ENCODE data around the gene SPEF2.
A peak's percentile ranks its signal among the peaks of the same experiment; 100 is the strongest.

The SPEF2 gene, protein sequence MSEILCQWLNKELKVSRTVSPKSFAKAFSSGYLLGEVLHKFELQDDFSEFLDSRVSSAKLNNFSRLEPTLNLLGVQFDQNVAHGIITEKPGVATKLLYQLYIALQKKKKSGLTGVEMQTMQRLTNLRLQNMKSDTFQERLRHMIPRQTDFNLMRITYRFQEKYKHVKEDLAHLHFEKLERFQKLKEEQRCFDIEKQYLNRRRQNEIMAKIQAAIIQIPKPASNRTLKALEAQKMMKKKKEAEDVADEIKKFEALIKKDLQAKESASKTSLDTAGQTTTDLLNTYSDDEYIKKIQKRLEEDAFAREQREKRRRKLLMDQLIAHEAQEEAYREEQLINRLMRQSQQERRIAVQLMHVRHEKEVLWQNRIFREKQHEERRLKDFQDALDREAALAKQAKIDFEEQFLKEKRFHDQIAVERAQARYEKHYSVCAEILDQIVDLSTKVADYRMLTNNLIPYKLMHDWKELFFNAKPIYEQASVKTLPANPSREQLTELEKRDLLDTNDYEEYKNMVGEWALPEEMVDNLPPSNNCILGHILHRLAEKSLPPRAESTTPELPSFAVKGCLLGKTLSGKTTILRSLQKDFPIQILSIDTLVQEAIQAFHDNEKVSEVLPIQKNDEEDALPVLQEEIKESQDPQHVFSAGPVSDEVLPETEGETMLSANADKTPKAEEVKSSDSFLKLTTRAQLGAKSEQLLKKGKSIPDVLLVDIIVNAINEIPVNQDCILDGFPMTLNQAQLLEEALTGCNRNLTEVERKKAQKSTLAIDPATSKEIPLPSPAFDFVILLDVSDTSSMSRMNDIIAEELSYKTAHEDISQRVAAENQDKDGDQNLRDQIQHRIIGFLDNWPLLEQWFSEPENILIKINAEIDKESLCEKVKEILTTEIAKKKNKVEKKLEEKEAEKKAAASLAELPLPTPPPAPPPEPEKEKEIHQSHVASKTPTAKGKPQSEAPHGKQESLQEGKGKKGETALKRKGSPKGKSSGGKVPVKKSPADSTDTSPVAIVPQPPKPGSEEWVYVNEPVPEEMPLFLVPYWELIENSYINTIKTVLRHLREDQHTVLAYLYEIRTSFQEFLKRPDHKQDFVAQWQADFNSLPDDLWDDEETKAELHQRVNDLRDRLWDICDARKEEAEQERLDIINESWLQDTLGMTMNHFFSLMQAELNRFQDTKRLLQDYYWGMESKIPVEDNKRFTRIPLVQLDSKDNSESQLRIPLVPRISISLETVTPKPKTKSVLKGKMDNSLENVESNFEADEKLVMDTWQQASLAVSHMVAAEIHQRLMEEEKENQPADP (N-terminal part only)

DNA sequence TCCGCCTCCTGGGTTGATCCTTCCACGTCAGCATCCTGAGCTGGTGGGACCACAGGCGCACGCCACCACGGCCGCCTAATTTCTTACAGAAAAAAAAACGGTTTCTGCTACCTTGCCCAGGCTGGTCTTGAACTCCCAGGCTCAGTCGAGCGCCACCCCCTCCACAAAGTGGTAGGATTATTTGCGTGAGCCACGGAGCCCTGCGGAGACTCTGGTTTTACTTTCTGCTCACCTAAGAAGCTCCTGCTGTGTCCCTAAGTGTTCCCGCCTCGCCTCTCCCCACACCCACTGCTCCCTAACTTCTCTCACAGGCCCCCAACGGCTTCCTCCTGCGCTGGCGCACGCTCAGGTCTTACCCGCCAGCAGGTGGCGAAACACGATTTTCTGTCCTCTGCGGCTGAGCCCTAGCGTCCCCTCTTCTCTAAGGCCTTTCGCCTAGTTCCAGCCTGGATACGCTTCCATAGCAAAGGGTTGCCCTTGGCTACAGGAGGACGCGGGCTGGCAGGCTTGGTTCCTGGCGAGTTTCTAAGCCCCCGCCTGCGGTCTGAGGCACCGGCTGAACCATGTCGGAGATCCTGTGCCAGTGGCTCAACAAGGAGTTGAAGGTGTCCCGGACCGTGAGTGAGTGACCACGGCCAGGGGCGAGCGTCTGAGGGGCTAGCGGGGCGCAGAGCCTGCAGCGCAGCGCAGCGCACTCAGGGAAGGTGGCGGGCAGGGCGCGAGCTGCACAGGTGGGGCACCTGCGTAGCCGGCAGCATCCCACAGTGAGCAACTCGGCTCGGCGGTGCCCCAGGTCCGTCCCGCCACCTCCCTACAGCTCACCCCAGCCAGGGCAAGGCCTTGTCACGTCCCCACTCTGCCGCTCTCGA is at the start of gene SPEF2:
SPEF2 (plus strand) TSS at position 429 of the 869 bp plus-strand sequence; CDS start at position 564, 135 bp downstream.
- H3K9ac ChIP-seq (ENCODE audit: low read depth, low read length) = no peak within 1 kb of the TSS
- no peaks in the 10 kb centered on the region for H3K36me3 ChIP-seq (ENCODE audit: control insufficient read depth, insufficient read depth, low read length)
- H3K4me3 ChIP-seq (ENCODE audit: low read depth, low read length) = peak within 1 kb of the TSS; percentile 88
- no peaks in the 10 kb centered on the region for H3K4me1 ChIP-seq (ENCODE audit: control insufficient read depth, insufficient read depth, low read length)
- H3K9me3 ChIP-seq (ENCODE audit: control insufficient read depth, insufficient read depth, low read length) = no peaks in the 10 kb centered on the region
- H3K27me3 ChIP-seq (ENCODE audit: control insufficient read depth, insufficient read depth, low read length) = peaks cover 36% of the 10 kb centered on the region

DNA sequence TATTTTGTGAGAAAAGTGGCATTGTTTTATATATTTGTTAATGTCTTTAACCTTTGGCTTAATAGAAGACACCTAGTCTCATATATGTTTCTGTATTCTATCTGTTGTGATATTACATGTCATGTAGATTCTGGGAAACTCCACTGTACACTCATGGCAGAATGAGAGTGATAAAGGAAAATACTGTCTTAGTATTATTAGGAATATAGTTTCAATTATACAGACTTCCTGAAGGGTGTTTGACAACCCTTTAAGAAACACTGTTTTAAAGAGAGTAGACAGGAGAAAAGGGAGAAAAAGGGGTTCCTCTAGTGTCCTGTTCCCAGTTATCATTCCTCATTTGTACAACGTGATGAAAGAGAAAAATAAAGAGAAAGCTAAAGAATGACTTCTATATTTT is 42.1 kb upstream of the SPEF2 start:
- Histone ChIP-seq H3K4me1 (ENCODE audit: control insufficient read depth, insufficient read depth, low read length) (no peaks in the 10 kb centered on the region), H3K9ac (ENCODE audit: low read depth, low read length) (no peak overlapping the region), H3K27me3 (ENCODE audit: control insufficient read depth, insufficient read depth, low read length) (no peaks in the 10 kb centered on the region), H3K9me3 (ENCODE audit: control insufficient read depth, insufficient read depth, low read length) (no peaks in the 10 kb centered on the region), H3K4me3 (ENCODE audit: low read depth, low read length) (no peak overlapping the region), H3K36me3 (ENCODE audit: control insufficient read depth, insufficient read depth, low read length) (no peaks in the 10 kb centered on the region)

DNA sequence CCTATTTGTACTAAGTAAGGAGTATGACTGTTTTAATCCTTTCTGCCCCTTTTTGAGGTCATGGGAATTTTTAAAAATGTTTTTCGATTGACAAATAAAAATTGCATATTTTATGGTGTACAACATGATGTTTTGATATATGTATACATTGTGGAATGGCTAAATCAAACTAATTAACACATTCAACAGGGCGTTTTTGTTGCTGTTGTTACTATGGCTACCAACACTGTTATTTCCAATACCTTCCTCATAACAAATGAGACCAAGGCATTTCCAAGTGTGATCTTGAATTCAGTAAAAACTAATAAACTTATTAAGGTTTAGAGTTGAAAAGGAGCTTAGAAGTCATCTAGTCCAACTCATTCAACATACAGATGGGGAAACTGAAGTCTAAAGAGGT is 30.2 kb upstream of the SPEF2 start:
- Histone ChIP-seq H3K27me3 (ENCODE audit: control insufficient read depth, insufficient read depth, low read length) (no peaks in the 10 kb centered on the region), H3K4me3 (ENCODE audit: low read depth, low read length) (no peak overlapping the region), H3K9me3 (ENCODE audit: control insufficient read depth, insufficient read depth, low read length) (no peaks in the 10 kb centered on the region), H3K9ac (ENCODE audit: low read depth, low read length) (no peak overlapping the region), H3K36me3 (ENCODE audit: control insufficient read depth, insufficient read depth, low read length) (no peaks in the 10 kb centered on the region), H3K4me1 (ENCODE audit: control insufficient read depth, insufficient read depth, low read length) (no peaks in the 10 kb centered on the region)

DNA sequence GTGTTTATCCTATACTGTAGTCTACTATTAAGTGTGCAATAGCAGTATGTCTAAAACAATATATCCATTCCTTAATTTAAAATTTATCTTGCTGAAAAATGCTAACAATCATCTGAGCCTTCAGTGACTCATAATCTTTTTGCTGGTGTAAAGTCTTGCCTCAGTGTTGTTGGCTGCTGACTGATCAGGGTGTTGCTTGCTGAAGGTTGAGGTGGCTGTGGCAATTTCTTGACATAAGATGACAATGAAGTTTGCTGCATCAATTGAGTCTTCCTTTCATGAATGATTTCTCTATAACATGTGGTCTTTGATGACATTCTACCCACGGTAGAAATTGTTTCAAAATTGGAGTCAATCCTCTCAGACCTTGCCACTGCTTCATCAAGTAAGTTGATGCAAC is 24.3 kb upstream of the SPEF2 start:
- no peaks in the 10 kb centered on the region for H3K9me3 ChIP-seq (ENCODE audit: control insufficient read depth, insufficient read depth, low read length)
- H3K4me1 ChIP-seq (ENCODE audit: control insufficient read depth, insufficient read depth, low read length) = no peaks in the 10 kb centered on the region
- H3K9ac ChIP-seq (ENCODE audit: low read depth, low read length) = no peak overlapping the region
- H3K4me3 ChIP-seq (ENCODE audit: low read depth, low read length) = no peak overlapping the region
- H3K27me3 ChIP-seq (ENCODE audit: control insufficient read depth, insufficient read depth, low read length) = no peaks in the 10 kb centered on the region
- H3K36me3 ChIP-seq (ENCODE audit: control insufficient read depth, insufficient read depth, low read length) = no peaks in the 10 kb centered on the region

DNA sequence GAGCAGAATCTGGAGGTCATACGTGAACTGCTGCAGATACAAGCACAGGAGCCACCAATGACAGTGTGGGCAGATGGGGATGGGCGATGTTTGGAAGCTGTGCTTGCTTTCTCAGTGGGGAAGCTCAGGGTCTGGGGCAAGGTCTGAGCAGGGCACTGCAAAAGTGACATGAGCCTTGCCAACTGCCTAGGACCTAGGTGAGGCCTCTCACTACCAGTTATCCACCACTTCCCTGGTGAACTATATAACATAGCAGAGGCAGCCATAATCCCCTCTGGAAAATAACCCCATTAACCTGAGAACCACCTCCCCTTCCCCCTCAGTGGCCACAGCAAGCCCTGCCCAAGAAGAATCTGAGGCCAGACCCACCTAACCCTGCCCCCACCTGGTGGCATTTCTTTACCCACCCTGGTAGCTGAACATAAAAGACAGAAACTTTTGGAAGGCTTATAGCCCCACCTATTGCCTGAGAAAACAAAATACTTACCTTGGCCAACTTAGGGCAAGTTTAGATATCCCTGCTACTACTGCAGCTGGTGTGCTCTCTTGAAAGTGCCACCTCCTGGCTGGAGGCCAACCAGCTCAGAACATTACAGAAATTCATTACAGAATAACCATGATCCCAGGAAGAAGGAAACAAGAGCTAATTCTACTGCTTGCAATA is 18.8 kb upstream of the SPEF2 start:
- Histone ChIP-seq H3K36me3 (ENCODE audit: control insufficient read depth, insufficient read depth, low read length) (no peaks in the 10 kb centered on the region), H3K4me3 (ENCODE audit: low read depth, low read length) (no peak overlapping the region), H3K27me3 (ENCODE audit: control insufficient read depth, insufficient read depth, low read length) (no peaks in the 10 kb centered on the region), H3K9me3 (ENCODE audit: control insufficient read depth, insufficient read depth, low read length) (no peaks in the 10 kb centered on the region), H3K9ac (ENCODE audit: low read depth, low read length) (no peak overlapping the region), H3K4me1 (ENCODE audit: control insufficient read depth, insufficient read depth, low read length) (peaks cover 3% of the 10 kb centered on the region)

DNA sequence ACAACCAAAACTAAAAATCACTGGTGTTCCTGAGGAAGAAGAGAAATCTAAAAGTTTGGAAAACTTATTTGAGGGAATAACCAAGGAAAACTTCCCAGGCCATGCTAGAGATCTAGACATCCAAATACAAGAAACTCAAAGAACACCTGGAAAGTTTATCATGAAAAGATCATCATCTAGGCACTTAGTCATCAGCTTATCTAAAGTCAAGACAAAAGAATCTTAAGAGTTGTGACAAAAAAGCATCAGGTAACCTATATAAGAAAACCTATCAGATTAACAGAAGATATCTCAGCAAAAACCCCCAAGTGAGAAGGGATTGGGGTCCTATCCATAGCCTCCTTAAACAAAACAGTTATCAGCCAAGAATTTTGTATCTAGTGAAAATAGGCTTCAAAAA is 17.1 kb upstream of the SPEF2 start:
- Histone ChIP-seq H3K4me3 (ENCODE audit: low read depth, low read length) (no peak overlapping the region), H3K27me3 (ENCODE audit: control insufficient read depth, insufficient read depth, low read length) (no peaks in the 10 kb centered on the region), H3K4me1 (ENCODE audit: control insufficient read depth, insufficient read depth, low read length) (peaks cover 3% of the 10 kb centered on the region)

DNA sequence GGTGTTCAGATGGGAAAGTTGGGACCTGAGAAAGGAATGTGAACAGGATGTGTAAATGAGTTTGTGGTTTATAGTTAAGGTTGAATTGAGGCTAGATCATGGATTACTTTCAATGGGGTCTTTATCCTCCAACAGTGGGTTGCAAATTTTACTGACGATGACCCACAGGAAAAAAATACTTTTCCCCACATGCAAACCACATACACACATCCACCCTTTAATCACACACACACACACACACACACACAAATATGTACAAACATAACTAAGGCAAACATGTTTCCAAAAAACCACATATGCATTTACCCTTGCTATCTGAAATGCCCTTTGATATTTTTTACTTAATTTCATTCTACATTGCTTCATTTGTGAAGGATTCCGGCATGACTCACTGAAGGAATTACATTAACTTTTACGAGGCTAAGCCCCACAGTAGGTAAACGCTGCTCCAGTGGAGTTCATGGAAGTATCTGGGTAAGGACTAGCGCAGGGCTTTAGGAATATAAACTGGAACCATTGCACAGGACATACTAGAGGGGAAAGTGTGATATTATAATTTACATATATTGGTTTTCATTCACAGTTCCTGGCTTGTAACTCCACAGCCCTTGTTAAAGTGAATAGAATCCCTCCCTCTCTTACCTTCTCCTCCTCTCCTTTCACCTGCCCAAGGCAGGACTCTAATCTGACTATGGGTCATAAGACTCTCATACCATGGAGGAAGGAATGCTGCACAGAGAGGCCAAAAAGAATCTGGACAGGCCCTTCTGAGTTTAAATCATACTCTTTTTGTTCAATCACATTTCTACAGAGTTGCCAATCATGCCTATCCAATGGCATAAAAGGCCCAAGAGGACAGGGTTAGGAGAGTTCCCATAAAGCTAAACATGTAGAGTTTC is 8.5 kb upstream of the SPEF2 start:
- H3K9ac ChIP-seq (ENCODE audit: low read depth, low read length) = no peak overlapping the region
- H3K36me3 ChIP-seq (ENCODE audit: control insufficient read depth, insufficient read depth, low read length) = no peaks in the 10 kb centered on the region
- H3K4me1 ChIP-seq (ENCODE audit: control insufficient read depth, insufficient read depth, low read length) = no peaks in the 10 kb centered on the region
- no peaks in the 10 kb centered on the region for H3K9me3 ChIP-seq (ENCODE audit: control insufficient read depth, insufficient read depth, low read length)
- no peak overlapping the region for H3K4me3 ChIP-seq (ENCODE audit: low read depth, low read length)
- H3K27me3 ChIP-seq (ENCODE audit: control insufficient read depth, insufficient read depth, low read length) = peaks cover 6% of the 10 kb centered on the region

More for the DNA sequence above, 17.1 kb upstream of the SPEF2 start:
- H3K9me3 ChIP-seq (ENCODE audit: control insufficient read depth, insufficient read depth, low read length) = no peaks in the 10 kb centered on the region
- H3K9ac ChIP-seq (ENCODE audit: low read depth, low read length) = no peak overlapping the region
- H3K36me3 ChIP-seq (ENCODE audit: control insufficient read depth, insufficient read depth, low read length) = no peaks in the 10 kb centered on the region

DNA sequence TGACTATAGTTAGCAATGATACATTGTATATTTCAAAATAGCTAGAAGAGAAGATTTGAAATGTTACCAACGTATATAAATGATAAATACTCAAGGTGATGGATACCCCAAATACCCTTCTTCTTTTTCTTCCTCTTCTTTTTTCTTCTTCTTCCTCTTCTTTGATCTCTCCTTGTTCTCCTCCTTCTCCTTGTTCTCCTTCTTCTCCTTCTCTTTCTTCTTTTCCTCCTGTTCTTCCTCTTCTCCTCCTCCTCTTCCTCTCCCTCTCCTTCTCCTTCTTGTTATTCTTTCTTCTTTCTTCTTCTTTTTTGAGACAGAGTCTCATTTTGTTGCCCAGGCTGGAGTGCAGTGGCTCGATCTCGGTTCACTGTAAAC is 616 bp upstream of the SPEF2 start:
- H3K36me3 ChIP-seq (ENCODE audit: control insufficient read depth, insufficient read depth, low read length) = no peaks in the 10 kb centered on the region
- no peaks in the 10 kb centered on the region for H3K4me1 ChIP-seq (ENCODE audit: control insufficient read depth, insufficient read depth, low read length)
- H3K9me3 ChIP-seq (ENCODE audit: control insufficient read depth, insufficient read depth, low read length) = no peaks in the 10 kb centered on the region
- peaks cover 36% of the 10 kb centered on the region for H3K27me3 ChIP-seq (ENCODE audit: control insufficient read depth, insufficient read depth, low read length)
- no peak overlapping the region for H3K9ac ChIP-seq (ENCODE audit: low read depth, low read length)
- H3K4me3 ChIP-seq (ENCODE audit: low read depth, low read length) = no peak overlapping the region

DNA sequence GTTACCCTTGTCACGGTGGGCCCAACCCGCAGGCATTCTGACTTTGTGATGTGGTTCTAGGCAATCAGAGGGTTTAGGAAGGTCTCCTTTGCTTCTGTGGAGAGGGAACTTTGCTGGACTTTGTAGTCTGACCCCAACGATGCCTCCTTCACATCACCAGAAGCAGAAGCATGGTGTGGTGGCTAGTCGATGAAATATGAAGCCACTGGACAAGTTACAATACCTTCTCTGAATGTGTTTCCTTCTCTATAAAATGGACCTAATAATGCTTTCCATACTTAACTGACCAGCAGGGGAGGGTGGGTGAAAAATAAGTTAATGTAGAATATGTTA is 607 bp downstream of the SPEF2 start:
- H3K4me1 ChIP-seq (ENCODE audit: control insufficient read depth, insufficient read depth, low read length) = no peaks in the 10 kb centered on the region
- H3K4me3 ChIP-seq (ENCODE audit: low read depth, low read length) = peak overlapping the region; percentile 88
- H3K9ac ChIP-seq (ENCODE audit: low read depth, low read length) = no peak overlapping the region
- H3K27me3 ChIP-seq (ENCODE audit: control insufficient read depth, insufficient read depth, low read length) = peaks cover 36% of the 10 kb centered on the region
- no peaks in the 10 kb centered on the region for H3K36me3 ChIP-seq (ENCODE audit: control insufficient read depth, insufficient read depth, low read length)
- H3K9me3 ChIP-seq (ENCODE audit: control insufficient read depth, insufficient read depth, low read length) = no peaks in the 10 kb centered on the region

DNA sequence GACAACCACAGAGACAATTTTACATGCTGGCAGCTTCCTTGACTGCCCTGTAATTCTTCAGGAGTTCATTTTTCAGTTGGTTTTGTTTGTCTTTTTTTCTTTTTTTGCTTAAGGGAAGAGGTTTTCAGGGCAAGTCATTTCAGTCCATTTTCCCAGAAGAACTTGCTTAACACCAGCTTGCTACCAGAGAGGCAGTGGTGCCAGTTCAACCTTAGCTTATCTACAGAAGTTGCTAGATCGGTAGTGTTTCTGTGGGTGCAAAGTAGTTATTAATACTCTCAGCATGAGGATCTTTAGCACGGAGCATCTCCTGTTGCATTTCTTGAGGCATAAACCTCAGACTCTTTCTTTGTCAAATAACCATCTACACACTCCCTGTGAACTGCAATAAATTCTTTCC is 1.1 kb downstream of the SPEF2 start:
- peaks cover 36% of the 10 kb centered on the region for H3K27me3 ChIP-seq (ENCODE audit: control insufficient read depth, insufficient read depth, low read length)
- no peaks in the 10 kb centered on the region for H3K36me3 ChIP-seq (ENCODE audit: control insufficient read depth, insufficient read depth, low read length)
- H3K4me1 ChIP-seq (ENCODE audit: control insufficient read depth, insufficient read depth, low read length) = no peaks in the 10 kb centered on the region
- H3K4me3 ChIP-seq (ENCODE audit: low read depth, low read length) = no peak overlapping the region
- no peak overlapping the region for H3K9ac ChIP-seq (ENCODE audit: low read depth, low read length)
- no peaks in the 10 kb centered on the region for H3K9me3 ChIP-seq (ENCODE audit: control insufficient read depth, insufficient read depth, low read length)

Measured in iPS-15b (cell line).